DOHH2 (cell line): ENCODE results near the gene PHF21B.

Experiments used
- H3F3A ChIP-seq: fragments of 200-600 bp; sonication (generic), shearing (Covaris generic); 2 replicates; pipeline ENCODE4 v1.6.0; 2016; ENCODE audit warnings: antibody characterized with exemption, mild to moderate bottlenecking; ENCODE audit not compliant: control insufficient read depth, insufficient read depth
- H3K27ac ChIP-seq: fragments of 200-600 bp; sonication (generic); 2 replicates; pipeline ENCODE4 v1.5.1; 2014; ENCODE audit warnings: low read depth, mild to moderate bottlenecking, low read length, moderate library complexity
- H3K27me3 ChIP-seq: fragments of 200-600 bp; sonication (generic); 2 replicates; pipeline ENCODE4 v1.6.1; 2014; ENCODE audit warnings: mild to moderate bottlenecking, low read length, mixed read lengths; ENCODE audit not compliant: control insufficient read depth
- H3K36me3 ChIP-seq: fragments of 200-600 bp; sonication (generic); 2 replicates; pipeline ENCODE4 v1.6.1; 2014; ENCODE audit warnings: mild to moderate bottlenecking, low read length, moderate library complexity, mixed read lengths; ENCODE audit not compliant: control insufficient read depth
- H3K4me1 ChIP-seq: fragments of 200-600 bp; sonication (generic); 2 replicates; pipeline ENCODE4 v1.6.1; 2014; ENCODE audit warnings: mild to moderate bottlenecking, low read length, mixed read lengths; ENCODE audit not compliant: control insufficient read depth
- H3K4me2 ChIP-seq: fragments of 200-600 bp; sonication (generic); 2 replicates; pipeline ENCODE4 v1.6.0; 2014; ENCODE audit warnings: mild to moderate bottlenecking, low read length, moderate library complexity
- H3K4me3 ChIP-seq: fragments of 200-600 bp; sonication (generic); 2 replicates; pipeline ENCODE4 v1.5.1; 2014; ENCODE audit warnings: mild to moderate bottlenecking, low read length, mixed read lengths
- H3K79me2 ChIP-seq: fragments of 200-600 bp; sonication (generic); 2 replicates; pipeline ENCODE4 v1.6.1; 2014; ENCODE audit warnings: mild to moderate bottlenecking, low read length, mixed read lengths; ENCODE audit not compliant: control insufficient read depth
- H3K9me2 ChIP-seq: fragments of 200-600 bp; sonication (generic); replicated peaks from 2 replicates; pipeline ENCODE4 v1.6.1; 2014; ENCODE audit warnings: mild to moderate bottlenecking, low read length, mixed read lengths; ENCODE audit not compliant: control insufficient read depth
- H3K9me3 ChIP-seq: fragments of 200-600 bp; sonication (generic); 2 replicates; pipeline ENCODE4 v1.6.1; 2014; ENCODE audit warnings: antibody characterized with exemption, low read length, mixed read lengths; ENCODE audit not compliant: control insufficient read depth, insufficient read depth
- H4K20me1 ChIP-seq: fragments of 200-600 bp; sonication (generic); 2 replicates; pipeline ENCODE4 v1.6.0; 2014; ENCODE audit warnings: low read depth, mild to moderate bottlenecking, antibody characterized with exemption, low read length, moderate library complexity; ENCODE audit not compliant: control insufficient read depth, insufficient read depth
- EZH2phosphoT487 ChIP-seq: fragments of 200-600 bp; sonication (generic); IDR thresholded peaks from 2 replicates; pipeline ENCODE4 v1.6.1; 2017; ENCODE audit warnings: borderline replicate concordance, mild to moderate bottlenecking, antibody characterized with exemption, low read length, moderate library complexity, mixed read lengths
- TF ChIP-seq, protein P1 (sequence below): fragments of 200-600 bp; sonication (generic); IDR thresholded peaks from one replicate; pipeline ENCODE4 v1.5.1; 2014; ENCODE audit warnings: antibody characterized with exemption, mild to moderate bottlenecking, low read depth, low read length; ENCODE audit not compliant: poor library complexity, severe bottlenecking

The PHF21B gene

DNA sequence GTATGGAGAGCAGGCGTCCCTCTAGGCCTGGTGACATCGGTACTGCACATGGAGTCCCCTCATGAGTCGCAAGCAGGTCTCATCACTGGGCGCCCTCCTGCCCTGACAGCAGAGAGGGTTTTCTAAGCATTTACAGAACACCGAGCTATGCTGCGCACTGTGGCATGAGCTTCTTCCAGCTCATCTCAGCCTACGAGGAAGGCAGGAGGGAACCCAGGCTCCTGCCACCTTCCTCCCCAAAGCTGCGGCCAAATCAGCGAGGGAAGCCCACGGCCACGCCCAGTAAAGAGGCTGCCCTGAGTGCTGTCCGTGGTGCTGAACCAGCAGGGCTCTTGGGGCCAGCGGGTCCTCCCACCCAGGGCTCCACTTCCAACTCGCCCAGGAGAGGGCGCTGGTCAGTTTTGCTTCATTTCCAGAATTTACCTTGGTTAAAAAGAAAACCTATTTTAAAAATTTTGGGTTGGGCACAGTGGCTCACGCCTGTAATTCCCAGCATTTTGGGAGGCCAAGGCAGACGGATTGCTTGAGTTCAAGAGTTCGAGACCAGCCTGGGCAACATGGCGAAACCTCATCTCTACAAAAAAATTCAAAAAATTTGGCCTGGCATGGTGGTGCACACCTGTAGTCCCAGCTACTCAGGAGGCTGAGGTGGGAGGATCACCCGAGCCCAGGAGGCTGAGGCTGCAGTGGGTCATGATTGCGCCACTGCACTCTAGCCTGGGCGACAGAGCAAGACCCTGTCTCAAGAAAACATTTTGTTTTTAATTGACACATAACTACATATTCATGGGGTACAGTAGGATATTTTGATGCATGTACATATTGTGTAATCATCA lies 34.2 kb downstream of the PHF21B start:
- no peaks in the 10 kb centered on the region for H3K79me2 ChIP-seq
- H4K20me1 ChIP-seq: peaks cover 10% of the 10 kb centered on the region

DNA sequence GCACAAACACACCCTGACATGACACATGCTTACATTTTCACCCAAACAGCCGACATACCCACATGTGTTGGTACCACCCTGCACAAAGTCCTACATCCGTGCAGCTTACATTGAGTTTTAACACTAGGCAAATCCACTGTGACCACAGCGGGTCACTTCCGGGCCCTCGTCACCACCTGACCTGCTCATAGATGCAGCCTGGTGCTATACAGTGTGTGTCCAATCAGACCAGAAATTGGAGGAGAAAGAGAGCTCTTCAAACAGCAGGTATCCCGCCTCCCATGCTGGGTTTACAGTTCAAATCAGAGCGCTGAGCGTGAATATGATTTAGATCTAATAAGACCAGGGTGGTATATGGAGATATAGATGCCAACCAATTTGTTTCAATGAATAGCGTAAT lies 35.4 kb downstream of the PHF21B start:
- H3K9me3 ChIP-seq: no peaks in the 10 kb centered on the region
- H3F3A ChIP-seq: no peaks in the 10 kb centered on the region
- peaks cover 10% of the 10 kb centered on the region for H4K20me1 ChIP-seq
- H3K4me3 ChIP-seq: no peak overlapping the region
- no peak overlapping the region for H3K27ac ChIP-seq
- no peaks in the 10 kb centered on the region for H3K36me3 ChIP-seq
- no peaks in the 10 kb centered on the region for H3K4me1 ChIP-seq
- no peaks in the 10 kb centered on the region for H3K79me2 ChIP-seq
- no peak overlapping the region for H3K4me2 ChIP-seq
- no peaks in the 10 kb centered on the region for H3K27me3 ChIP-seq
- no peaks in the 10 kb centered on the region for H3K9me2 ChIP-seq
- TF ChIP-seq EZH2phosphoT487: no peak
- TF ChIP-seq, protein P1, sequence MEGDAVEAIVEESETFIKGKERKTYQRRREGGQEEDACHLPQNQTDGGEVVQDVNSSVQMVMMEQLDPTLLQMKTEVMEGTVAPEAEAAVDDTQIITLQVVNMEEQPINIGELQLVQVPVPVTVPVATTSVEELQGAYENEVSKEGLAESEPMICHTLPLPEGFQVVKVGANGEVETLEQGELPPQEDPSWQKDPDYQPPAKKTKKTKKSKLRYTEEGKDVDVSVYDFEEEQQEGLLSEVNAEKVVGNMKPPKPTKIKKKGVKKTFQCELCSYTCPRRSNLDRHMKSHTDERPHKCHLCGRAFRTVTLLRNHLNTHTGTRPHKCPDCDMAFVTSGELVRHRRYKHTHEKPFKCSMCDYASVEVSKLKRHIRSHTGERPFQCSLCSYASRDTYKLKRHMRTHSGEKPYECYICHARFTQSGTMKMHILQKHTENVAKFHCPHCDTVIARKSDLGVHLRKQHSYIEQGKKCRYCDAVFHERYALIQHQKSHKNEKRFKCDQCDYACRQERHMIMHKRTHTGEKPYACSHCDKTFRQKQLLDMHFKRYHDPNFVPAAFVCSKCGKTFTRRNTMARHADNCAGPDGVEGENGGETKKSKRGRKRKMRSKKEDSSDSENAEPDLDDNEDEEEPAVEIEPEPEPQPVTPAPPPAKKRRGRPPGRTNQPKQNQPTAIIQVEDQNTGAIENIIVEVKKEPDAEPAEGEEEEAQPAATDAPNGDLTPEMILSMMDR: no peak

More for the DNA sequence above, 34.2 kb downstream of the PHF21B start:
- Histone ChIP-seq H3K4me3 (no peak overlapping the region), H3K36me3 (no peaks in the 10 kb centered on the region), H3K4me2 (no peak overlapping the region), H3K27ac (no peak overlapping the region), H3F3A (no peaks in the 10 kb centered on the region), H3K27me3 (no peaks in the 10 kb centered on the region), H3K4me1 (no peaks in the 10 kb centered on the region), H3K9me2 (no peaks in the 10 kb centered on the region), H3K9me3 (no peaks in the 10 kb centered on the region)
- TF ChIP-seq, protein P1: peak; percentile 86
- no peak for TF ChIP-seq EZH2phosphoT487

DNA sequence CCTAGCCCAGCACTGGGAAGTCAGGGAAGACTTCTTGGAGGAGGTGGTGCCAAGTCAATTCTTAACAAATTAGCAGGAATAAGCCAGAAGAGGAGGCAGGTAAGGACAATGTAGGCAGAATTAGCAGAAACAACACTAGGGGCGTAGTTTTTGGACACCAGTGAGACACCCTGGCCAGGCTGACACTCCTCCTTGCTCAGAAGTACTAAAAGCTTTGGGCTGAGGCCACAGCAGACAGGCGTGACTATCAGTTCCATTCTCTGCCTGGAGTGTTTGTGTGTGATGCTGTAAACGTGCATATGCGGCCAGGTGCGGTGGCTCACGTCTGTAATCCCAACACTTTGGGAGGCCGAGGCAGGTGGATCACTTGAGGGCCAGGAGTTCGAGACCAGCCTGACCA lies 36.0 kb downstream of the PHF21B start:
- TF ChIP-seq EZH2phosphoT487: no peak
- TF ChIP-seq, protein P1: no peak
- Histone ChIP-seq H3K4me3 (no peak overlapping the region), H3K9me3 (no peaks in the 10 kb centered on the region), H3K9me2 (no peaks in the 10 kb centered on the region), H3K79me2 (no peaks in the 10 kb centered on the region), H4K20me1 (peaks cover 10% of the 10 kb centered on the region), H3K27me3 (no peaks in the 10 kb centered on the region), H3K4me2 (no peak overlapping the region), H3K36me3 (no peaks in the 10 kb centered on the region), H3F3A (no peaks in the 10 kb centered on the region), H3K27ac (no peak overlapping the region), H3K4me1 (no peaks in the 10 kb centered on the region)
